ENCODE results near the gene TNFAIP1.

GRCh38 chr17:28368915-28369683 is 33.5 kb downstream of the TNFAIP1 start:
- TF ChIP-seq CTCF (IDR thresholded peaks at IDR 0.05) (no peak), POLR2A (IDR thresholded peaks at IDR 0.05) (no peak)
